Fibroblast of mammary gland (primary cell): ENCODE data around the gene MS4A18.
"Not testable (repeated sequence)": the region's sequence is repeated elsewhere in the genome, so short reads cannot be mapped to it uniquely, and the experiment has no call there.

ENCODE experiments used
- DNase-seq: peaks from one replicate; pipeline ENCODE4 v3.0.0-alpha.2; 2010; ENCODE audit warnings: low read depth
- H3K4me3 ChIP-seq: 2 replicates; pipeline ENCODE4 v1.5.1; 2011; ENCODE audit warnings: low read depth, mild to moderate bottlenecking, low read length, moderate library complexity; ENCODE audit not compliant: control insufficient read depth
- CTCF ChIP-seq: conservative IDR thresholded peaks from 2 replicates; pipeline ENCODE4 v1.5.1; 2011; ENCODE audit warnings: low read depth, low read length, inconsistent platforms; ENCODE audit not compliant: control insufficient read depth, insufficient read depth

Gene MS4A18

GRCh38 chr11:60711276-60711675 lies 13.2 kb upstream of the MS4A18 start:
- no peak for DNase-seq
- H3K4me3 ChIP-seq: no peak overlapping the region
- TF ChIP-seq CTCF: no peak

GRCh38 chr11:60713423-60713822 lies 11.1 kb upstream of the MS4A18 start:
- DNase-seq: not testable (repeated sequence)

GRCh38 chr11:60717956-60718355 lies 6.6 kb upstream of the MS4A18 start:
- DNase-seq: no peak
- no peak overlapping the region for H3K4me3 ChIP-seq
- no peak for TF ChIP-seq CTCF

More at GRCh38 chr11:60713423-60713822, 11.1 kb upstream of the MS4A18 start:
- H3K4me3 ChIP-seq: not testable (repeated sequence)

GRCh38 chr11:60718524-60719316 lies 5.8 kb upstream of the MS4A18 start:
- H3K4me3 ChIP-seq: no peak overlapping the region
- DNase-seq: no peak
- TF ChIP-seq CTCF: no peak

- no peak for TF ChIP-seq CTCF
- no peak for DNase-seq
- no peak overlapping the region for H3K4me3 ChIP-seq
Measured at GRCh38 chr11:60719391-60719790, 5.1 kb upstream of the MS4A18 start.

- TF ChIP-seq CTCF: no peak
- DNase-seq: no peak
- H3K4me3 ChIP-seq: no peak overlapping the region
Measured at GRCh38 chr11:60720460-60720859, 4.1 kb upstream of the MS4A18 start.

GRCh38 chr11:60725592-60725991 lies 1.1 kb downstream of the MS4A18 start:
- no peak overlapping the region for H3K4me3 ChIP-seq
- no peak for TF ChIP-seq CTCF
- no peak for DNase-seq
